ENCODE data around the gene DIS3L2.

DIS3L2 gene

DNA sequence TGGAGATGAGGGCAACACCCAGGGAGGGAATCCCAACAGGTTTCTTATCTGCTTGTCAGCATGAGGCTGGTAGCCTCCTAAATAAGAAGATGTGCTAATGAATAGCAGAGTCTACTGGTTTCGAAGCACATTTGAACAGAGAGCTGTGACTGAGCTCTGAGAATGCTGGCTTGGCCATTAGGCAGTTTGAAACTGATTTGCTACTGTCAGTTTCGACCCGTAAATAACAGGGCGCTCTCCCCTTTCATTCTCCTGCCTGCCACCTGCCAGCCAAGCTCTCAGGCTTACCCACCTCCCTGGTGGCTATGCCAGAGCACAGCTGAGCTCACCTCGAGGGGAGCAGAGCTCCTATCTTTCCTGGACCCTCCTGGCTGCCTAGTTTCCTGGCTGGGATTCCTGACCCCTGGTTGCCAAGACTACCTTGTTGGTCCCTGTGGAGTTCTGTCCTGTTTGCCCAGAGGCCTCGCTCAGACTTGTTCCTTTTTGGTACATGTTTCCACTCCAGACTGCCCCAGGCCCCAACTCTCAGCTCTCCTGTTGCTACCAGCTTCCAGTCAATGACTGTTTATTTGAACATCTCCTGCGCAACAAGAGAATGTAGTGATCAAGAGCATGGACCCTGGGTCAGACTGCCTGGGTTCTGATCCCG, 314.7 kb downstream of the DIS3L2 start:
- DNase-seq = peak; percentile 22

DNA sequence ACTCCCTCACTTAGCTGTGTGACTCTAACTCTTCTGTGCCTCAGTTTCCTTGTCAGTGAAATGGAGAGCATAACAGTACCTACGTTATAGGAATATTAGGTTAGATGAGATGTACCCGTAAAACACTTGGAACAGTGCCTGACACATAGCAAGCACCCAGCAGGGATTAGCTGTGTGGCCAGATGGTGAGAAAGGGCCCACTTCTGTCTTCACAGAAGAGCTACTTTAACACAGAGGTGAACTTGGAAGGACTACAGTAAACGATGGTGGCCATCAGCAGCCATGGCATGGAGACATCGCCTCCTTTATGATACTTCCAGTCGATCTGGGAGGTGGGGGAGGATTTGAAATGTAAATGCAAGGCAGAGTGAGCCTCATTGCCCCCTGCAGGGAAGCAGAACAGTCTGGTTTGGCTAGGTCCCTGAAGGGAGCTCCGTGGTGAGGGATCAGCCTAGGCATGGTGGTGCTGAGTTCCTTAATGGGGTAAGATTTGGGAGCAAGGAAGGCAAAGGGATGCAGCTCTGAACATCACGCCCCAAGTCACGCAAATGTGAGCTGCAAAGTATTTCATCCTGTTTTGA, 315.3 kb downstream of the DIS3L2 start:
- peak; percentile 49 for DNase-seq

DNA sequence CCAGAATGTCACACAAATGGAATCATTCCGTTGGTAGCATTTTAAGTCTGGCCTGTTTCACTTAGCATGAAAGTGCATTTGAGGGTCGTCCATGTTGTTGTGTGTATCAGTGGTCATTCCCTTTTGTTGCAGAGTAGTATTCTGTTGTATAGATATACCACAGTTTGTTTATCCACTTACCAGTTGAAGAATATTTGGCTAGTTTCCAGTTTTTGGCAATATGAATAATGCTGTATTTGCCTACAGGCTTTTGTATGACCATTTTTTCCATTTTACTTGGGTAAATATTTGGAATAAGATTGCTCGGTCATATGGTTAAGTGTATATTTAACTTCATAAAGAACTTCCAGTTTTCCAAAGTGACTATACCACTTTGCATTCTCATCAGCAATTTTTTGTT, 317.0 kb downstream of the DIS3L2 start:
- DNase-seq = no peak

DNA sequence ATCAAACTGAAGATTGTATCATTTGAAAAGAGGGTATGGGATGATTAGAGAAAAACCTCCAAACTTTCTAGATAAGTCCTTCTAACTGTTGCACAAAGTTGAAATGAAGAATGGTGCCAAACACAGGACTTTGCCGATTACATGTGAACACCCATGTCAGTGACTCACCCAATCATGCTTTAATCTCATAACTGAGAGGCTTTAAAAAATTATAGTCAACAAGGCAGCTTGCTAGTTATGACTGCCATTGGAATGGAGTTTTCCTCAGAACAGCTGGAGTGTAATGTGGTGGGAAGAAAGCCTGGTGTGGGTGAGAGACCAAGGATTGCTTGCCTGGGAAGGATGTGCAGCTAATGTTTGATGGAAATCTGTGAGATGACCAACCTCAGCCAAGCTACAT, 318.8 kb downstream of the DIS3L2 start:
- DNase-seq = no peak

DNA sequence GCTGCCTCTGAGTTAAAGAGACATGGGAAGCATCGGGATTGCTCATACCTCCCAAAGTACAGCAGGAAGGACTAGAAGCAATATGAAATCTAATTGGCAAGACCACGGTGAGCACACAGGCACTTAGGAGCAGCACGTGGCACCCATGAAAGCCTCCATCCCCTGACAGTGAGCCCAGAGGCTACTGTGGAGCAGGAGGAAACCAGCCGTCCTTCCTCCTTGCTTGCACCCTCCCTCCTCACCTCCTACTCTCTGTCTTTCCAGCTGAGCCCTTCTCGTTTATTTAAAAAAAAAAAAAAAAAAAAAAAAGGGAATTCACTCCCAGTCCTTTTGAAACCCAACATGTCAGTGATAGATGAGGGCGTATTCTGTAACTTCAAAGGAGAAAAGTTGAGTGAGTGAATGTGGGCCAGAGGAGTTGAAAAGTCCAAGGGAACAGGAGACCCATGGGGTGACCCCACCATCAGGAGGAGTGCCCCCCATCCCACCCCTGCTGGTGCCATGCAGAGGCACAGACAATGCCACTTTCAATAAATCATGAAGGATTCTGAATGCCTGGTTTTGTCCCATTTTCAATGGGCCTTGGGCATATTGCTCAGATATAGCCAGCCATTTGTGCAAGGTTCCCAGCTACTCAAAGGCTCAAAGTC, 320.5 kb downstream of the DIS3L2 start:
- DNase-seq = no peak

DNA sequence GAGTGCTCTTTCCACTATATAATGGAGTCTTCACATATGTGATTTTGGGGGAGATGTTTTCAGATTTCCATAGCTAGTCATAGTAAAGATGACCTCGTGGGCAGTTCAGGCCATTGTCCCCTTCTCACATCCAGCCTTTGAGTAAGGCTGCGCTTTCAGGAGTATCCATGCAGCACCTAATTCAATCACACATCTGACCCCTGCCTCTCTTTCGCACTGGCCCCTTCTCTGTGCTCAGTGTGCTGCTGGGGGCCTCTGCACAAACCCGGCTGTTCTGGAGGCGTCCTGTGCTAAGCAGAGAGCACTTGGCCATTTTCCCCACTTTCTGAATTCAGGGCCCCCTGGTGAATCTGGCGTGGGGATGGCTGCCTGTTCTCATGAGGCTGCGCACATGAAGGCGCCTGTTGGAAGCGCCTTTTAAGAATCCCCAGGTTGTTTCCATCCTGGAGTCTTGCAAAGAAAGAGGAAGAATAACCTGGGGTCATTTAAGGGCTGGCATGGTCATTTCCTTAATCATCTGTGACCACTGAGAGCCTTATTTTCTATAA, 321.1 kb downstream of the DIS3L2 start:
- no peak for DNase-seq

DNA sequence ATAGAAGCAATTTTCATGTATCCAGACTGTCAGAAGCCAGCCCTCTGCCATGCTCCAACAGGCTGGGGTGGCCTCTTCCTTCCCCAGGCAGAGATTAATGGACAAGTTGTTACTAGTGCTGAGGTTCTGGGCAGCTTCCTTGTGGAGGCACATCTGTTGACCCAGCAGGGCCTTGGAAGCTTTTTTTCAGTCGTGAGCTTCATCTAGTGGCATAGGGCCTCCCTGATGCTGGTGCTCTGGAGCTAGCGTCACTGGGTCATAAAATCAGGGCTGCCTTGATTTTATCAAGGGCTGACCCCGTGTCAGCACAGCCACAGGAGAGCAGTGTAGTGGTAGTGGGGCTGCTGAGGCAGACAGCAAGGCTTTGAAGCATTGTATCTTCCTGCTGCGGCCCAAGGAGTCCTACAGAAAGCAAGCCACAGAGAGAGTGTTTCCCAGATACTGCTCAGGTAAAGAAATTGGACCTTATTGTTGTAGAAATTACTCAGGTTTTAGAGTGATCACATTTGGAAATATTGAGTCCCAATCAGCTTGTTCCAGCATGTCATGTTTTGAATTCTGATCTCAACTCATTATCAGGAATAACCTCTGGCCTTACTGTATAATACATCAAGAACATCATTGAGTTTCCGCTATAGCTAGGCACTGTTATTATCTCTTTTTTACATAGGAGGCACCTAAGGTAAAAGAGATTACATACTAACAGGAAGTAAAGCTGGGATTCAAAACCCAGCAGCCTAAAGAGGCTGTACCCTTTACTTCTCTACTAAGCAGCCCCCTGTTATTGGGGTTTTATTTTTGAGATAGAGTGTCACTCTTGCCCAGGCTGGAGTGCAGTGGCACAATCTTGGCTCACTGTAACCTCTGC, 324.7 kb downstream of the DIS3L2 start:
- DNase-seq = no peak

DNA sequence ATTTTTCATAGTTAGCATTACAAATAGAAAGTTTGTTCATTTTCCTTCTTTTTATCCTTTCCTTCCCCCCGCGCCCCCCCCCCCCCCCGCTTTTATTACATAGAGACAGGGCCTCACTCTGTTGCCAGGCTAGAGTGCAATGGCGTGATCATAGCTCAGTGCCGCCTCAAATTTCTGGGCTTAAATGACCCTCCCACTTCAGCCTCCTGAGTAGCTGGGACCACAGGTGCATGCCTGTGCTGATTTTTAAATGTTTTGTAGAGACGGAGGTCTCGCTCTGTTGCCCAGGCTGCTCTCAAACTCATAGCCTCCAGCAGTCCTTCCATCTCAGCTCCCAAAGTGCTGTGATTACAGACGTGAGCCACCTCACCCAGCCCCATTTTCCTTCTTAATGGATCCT, 325.8 kb downstream of the DIS3L2 start:
- DNase-seq = no peak

DNA sequence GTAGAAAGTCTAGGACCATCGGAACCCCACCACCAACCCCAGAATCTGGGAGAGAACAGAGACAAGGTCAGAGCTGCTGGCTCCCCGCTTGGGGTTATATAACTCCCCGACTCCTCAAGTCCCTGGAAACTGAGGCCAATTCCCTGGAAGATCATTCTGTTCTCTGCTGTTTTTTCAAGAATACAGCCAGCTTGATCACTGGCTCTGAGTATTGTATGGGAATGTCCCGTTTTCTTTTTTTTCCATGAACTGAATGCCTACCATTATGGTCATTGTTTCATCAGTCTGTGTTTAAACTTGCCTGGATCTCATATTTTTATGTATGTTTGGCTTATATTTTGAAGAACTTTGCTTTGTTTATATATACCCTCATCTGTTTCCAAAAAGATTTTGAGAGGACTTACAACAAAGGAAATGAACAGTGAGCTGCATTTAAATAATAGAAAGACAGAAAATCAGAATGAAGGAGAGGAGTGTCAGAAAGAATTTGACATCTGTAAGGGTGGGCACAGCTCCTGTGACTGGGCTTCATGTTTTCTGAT, 327.0 kb downstream of the DIS3L2 start:
- DNase-seq = no peak

DNA sequence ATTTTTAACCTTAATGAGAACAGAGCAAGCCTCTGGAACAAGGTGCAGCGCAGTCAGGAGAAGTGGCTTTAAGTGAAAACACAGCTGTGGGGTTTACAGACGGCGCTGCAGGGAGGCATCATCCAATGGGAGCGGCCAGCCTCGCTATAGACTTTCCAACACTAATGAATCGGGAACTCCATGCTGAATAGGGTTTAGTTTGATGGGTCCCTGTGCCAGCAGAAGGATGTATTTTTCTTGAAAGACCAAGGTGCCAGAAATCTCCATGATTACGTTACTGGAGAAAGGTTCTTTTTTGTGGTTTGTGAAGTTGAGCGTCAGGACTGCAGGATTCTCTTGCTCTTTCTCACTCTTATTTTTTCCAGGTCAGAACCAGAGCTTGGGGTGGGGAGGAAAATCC, 329.2 kb downstream of the DIS3L2 start:
- no peak for DNase-seq

DNA sequence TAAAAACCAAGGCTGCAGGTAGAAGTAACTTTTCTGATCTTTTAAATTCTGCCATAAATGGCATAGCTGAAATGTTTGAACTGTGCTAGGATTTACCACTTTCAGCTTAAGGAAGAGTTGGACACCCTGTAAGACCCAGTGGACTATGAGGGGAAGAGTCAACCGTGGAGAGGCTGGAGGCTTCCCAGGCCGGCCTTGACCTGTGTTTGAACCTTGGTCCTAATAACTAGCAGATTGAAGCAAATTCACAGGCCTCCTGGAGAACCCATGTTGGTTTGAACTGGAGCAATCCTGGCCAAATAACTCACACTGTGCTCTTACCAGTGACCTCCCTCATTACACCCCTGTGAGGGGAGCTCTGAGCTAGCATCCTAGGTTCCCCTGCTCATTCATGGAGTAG, 329.8 kb downstream of the DIS3L2 start:
- DNase-seq = no peak

DNA sequence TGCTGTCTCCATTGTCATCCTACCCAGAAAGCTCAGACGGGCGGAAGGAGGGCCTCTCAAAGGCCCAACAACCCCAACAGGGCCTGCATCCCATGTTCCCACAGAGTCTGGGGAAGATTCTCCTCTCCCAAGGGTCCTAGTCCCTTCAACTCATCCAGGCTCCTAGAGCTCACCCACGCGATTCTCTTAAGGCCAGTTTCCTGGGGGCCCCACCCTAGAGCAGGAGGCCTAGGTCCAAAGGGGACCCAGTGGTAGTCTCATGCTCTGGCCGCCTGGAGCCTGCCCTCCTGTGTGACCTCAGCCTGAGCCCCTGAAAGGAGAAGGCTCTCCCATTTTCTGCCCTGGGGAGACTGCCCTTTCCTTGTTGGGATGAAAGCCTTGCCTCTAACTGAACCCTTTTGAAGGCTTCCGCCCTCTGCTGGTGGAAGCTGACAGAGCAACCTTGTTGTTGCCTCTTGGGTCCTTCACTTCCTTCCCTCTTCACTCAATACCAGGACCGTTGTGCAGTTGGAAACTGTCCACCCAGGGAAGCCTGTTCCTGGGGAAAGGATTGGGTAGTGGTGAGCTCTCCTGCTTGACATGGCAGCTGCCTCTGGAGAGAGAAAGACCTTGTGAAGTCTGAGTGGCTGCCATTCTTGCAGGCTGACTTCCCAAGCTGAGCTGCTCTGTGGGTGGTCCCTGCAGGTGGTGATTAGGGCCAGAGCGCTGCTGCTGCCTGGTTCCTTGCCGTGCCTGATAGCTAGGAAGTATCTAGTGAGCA, 331.1 kb downstream of the DIS3L2 start:
- peak; percentile 59 for DNase-seq

DNA sequence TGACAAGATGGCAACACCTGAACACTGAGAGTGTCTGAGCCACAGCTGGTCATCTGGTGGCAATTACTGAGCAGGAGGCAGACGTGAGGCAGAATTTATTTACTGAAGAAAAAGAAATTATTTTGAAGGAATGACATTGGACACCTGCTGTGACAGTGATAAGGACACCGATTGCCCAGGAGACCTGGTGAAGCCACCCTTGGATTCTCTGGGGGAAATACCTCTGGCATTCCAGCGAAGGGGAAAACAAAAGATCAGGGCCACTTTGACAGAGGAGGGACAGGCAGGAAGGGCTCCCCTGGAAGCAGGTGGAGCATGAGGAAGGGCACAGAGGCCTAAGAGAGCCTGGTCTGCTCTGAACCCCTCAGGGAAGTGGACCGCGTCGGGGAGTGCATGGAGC, 331.7 kb downstream of the DIS3L2 start:
- DNase-seq = no peak

DNA sequence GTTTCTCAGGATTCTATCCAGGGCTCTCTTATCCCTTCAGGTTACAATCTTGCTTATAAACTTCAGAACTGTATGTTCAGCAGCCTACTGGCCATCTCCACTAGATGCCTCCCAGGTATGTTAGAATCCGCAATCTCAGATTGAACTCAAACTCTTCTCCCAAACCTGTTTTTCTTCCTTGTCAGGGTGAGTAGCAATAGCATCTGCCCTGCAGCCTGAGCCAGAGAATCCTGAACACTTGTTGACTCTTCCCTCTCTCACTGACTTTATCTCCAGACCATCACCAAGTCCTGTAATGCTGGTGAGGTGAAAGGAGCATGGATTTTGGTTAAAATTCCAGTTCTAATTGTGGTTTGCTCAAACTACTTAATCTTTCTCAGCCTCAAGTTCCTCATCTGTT, 334.5 kb downstream of the DIS3L2 start:
- no peak for DNase-seq

DNA sequence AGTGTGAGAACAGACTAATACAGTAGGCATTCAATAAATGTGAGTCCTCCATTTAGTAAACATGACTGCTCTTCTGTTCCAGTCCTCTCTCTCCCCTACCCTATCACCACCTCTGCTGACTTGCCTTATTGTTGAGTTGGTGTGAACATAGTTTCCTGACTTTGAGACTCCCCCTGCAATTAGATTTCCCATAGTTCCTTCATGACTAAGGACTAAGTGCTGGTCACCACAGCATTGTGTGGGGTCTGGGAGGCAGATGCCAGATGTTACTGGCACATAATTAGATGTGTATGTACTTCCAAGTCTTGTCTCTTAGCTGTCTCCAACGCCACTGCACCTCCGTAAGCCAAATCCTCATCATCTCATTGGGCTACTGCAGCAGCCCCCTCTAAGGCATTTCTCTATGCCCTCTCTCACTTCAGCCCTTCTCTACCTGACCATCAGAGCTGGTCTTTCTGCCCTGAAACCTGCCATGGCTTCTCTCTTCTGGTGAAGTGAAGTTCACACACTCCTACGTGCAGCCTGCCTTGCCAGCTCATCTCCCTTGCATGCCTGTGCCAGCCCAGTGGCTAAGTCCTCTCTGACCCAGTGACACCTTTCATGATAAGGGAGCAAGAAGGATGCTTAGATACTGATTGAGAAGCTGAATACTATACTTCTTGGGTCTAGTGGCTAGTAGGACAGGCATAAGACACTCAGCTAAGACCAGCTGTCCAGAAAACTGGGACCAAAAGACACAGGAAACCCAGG, 335.4 kb downstream of the DIS3L2 start:
- no peak for DNase-seq

DNA sequence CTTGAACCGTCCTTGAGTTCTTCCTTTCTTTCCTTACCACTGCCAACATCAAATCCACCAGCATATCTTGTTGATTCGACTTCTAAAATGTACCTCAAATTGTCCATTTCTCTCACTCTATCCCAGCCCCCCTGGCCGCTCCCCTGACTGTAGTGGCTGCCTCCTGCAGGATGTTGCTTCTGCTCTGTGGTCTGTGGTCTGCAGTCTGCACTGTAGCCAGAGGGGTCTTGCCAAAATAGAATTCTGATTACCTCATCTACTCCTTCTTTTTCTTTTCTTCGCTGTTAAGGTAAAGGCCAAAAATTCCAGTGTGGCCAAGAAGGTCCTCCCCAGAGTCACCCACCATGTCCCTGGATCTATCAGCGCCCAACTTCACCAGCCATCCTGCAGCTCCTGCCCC, 337.6 kb downstream of the DIS3L2 start:
- DNase-seq = no peak

DNA sequence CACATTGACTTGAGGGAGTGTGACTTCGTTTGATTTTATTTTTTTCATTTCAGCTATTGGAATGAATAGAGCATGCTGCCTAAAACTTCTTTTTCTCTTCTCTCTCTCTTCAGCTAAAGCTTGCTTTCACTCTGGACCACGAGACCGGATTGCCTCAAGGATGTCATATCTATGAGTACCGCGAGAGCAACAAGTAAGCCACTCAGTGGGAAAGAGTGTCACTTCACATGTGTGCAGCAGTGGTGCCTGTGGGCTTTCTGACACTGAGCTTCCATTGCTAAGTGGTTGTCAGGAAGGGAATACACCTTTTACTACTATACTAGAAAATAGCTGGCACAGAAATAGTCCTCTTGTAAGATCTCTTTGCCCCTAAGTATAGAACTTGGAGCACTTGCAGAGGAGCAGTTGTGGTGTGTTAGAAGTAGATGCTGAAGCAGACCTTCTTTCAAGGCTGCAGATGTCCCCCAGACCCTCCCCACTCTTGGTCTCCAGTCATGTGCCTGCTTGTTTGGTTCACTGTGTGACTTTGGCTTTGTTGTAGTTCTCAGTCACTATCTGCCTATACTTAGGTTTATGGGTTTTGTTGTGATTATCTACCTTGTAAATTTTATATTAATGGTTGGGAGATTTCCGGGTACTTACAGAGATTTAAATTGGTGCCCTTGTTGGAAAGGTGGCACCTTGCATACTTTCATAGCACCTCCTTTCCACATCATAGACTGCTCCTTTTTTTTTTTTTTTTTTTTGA, 338.6 kb downstream of the DIS3L2 start:
- no peak for DNase-seq

DNA sequence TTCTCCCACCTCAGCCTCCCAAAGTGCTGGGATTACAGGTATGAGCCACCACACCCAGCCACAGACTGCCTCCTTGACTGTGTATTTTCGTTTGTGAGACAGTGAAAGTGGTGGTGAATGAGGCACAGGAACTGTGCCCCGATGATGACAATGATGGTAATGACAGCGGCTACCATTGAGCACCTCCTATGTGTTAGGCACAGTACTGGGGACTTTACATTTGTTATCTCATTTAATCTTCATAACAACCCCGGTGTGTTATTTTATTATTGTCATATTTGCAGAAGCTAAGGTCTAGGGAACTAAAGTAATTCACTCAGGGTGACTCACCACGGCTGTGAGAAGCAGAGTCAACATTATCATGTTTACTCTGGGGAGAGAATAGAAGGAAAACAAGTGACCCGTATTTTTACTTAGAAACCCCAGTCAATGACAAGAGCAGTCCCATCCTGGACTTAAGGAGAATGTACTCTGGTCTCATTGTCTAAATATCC, 339.4 kb downstream of the DIS3L2 start:
- DNase-seq = no peak

DNA sequence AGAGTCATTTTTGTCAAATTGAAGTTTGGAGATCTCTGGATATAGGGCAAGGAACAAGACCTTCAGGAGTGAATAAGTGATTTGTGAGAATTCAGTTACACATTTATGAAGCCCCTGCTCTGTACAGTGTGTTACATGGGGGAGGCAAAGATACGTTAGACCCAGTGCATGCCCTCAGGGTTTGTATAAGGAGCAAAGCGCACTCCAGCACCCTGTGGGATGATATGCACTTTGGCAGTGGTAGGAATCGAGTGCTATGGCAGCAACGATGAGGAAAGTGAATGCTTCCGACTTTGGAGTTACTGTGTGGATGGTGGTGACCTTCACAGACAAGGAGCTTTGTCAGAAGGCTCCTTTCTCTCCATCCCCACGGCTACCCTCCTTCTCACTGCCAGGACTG, 342.7 kb downstream of the DIS3L2 start:
- no peak for DNase-seq

DNA sequence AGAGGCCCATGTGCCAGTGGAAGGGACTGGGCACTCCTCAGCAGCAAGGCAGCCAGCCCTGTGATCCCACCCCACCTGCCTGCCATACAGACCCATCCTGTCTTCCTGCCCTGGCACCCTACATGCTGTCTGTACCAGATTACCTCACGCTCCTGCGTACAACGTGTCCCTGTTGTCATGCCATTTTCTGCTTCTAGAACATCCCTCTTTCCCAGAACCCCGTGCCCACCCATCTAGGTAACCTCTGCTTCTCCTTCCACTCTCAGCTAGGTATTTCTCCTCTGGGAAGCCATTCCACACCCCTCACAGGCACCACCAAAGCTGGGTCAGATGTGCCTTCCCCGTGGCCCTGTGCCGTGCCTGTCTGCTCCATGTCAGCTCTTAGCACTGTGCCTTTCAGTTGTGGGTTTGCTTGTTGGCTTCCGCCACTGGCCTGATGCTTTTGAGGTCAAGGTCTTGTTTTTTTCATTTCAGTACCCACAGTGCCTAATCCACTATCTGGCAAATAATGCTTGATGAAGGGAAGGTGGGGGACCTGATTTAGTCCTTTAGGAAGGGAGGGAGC, 345.3 kb downstream of the DIS3L2 start:
- DNase-seq = no peak

Measured in NCI-H1694 (cell line).